ENCODE measurements around the gene SCGB2B2. TPM values are rescaled to one million over a fixed set of nuclear protein-coding genes. Genes with fewer than 3 reads are reported as not detected.
"Not testable (repeated sequence)": the region's sequence is repeated elsewhere in the genome, so short reads cannot be mapped to it uniquely, and the experiment has no call there.

Gene SCGB2B2
- polyA plus RNA-seq, 3 donors, result 0.94 to 2.0 (median 1.7) TPM

DNA sequence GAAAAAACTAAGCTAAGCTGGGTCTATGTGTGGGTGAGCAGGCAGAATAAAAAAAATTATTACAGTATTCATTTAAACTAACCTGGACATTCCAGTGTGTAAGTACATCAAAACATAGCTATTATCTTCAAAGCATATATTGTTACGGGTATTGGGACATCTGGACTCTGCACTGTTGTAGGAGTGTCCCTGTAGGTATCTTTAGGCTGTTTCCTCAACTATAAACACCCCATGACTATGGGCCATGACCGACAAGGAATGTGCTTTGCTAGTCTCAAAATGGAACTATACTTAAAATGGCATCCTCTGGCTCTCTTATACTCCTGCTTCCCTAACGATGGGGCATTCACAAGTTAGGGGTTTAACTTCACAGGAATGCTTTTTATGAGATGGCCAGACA lies 3.4 kb downstream of the SCGB2B2 start:
- DNase-seq, result no peak

DNA sequence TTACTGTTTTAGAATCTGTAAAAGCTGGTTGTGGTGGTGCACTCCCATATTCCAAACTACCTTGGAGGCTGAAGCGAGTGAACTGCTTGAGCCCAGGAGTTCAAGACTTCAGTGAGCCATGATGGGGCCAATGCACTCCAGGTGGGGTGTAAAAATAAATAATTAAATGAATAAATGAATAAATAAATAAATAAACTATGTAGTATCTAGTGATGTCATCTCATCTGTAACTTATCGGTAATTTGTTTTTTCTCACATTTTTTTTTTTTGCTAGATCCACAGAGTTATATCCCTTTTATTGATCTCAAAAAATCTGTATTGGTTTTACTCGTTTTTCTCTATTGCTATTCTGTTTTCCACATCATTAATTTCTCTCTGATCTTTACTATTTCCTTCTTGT lies 5.0 kb downstream of the SCGB2B2 start:
- no peak for DNase-seq

DNA sequence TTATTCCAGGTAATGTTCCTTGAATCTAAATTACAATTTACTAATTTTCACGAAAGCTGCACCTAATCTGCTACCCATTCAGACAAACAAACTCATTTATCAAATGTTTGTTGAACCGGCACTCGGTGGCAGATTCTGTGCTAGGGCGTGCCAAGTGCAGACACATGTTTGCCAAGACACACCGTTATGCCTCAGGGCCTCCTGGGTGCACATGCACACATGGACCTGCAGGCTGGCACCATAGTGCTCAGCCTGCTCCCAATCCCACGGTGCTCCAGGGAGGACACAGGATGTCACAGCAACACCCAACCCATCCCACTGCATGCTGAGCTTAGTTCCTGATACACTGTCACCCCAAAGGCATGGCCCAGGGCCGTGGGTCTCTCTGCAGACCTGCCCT lies 7.7 kb downstream of the SCGB2B2 start:
- no peak for DNase-seq

DNA sequence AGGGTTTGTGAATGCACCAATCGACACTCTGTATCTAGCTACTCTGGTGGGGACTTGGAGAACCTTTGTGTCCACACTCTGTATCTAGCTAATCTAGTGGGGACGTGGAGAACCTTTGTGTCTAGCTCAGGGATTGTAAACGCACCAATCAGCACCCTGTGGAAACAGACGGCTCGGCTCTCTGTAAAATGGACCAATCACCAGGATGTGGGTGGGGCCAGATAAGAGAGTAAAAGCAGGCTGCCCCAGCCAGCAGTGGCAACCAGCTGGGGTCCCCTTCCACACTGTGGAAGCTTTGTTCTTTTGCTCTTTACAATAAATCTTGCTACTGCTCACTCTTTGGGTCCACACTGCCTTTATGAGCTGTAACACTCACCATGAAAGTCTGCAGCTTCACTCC lies 8.3 kb downstream of the SCGB2B2 start:
- not testable (repeated sequence) for DNase-seq

DNA sequence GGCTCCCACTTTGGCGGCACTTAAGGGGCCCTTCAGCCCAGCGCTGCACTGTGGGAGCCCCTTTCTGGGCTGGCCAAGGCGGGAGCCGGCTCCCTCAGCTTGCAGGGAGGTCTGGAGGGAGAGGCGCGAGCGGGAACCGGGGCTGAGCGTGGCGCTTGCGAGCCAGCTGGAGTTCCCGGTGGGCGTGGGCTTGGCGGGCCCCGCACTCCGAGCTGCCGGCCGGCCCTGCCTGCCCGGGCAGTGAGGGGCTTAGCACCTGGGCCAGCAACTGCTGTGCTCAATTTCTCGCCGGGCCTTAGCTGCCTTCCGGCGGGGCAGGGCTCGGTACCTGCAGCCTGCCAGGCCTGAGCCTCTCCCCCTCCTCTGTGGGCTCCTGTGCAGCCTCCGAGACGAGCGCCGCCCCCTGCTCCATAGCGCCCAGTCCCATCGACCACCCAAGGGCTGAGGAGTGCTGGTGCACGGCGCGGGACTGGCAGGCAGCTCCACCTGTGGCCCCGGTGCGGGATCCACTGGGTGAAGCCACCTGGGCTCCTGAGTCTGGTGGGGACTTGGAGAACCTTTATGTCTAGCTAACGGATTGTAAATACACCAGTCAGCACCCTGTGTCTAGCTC lies 8.8 kb downstream of the SCGB2B2 start:
- DNase-seq, result not testable (repeated sequence)

DNA sequence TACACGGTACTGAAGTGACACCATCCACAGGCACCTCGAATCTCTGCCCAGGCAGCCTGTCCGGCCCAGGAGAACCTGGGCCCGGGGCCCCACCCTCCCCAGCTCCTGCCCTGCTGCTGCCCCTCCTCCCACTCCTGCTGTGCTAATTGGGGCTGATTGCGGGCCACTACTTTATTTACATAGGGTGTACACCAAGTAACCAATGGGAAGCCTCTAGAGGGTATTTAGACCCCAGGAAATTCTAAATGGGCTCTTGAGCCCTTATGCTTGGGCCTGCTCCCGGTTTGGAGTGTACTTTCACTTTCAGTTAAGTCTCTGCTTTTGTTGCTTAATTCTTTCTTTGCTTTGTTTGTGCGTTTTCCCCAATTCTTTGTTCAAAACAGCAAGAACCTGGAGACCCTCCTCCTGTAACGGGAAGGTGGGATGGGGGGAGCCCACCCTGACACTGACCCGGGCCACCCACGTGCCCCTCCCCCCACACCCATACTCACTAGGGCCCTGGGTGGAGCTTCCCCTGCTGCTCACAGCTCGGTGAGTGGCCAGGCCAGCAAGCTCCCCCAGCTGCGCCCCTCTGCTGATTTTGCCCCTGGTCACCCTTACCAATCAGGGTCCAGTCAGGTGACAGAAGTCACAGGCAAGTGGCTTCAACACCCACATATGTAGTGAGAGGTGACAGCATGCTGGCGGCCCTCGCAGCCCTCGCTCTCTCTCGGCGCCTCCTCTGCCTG lies 9.4 kb downstream of the SCGB2B2 start:
- DNase-seq, result no peak

DNA sequence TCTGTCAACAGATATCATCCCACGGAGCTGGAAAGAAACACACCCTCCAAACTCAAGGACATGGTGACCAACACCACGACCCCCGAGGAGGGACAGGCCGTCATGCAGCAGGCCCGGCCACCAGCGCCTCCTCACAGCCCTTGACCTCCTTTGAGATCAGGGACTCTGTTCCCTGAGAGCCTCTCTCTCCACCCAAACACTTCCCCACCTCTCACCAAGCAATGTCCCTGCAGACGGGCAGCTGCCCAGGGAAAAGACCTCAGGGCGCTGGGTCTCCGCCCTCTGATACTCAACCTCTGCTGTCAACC lies 10.0 kb downstream of the SCGB2B2 start:
- DNase-seq, result no peak

DNA sequence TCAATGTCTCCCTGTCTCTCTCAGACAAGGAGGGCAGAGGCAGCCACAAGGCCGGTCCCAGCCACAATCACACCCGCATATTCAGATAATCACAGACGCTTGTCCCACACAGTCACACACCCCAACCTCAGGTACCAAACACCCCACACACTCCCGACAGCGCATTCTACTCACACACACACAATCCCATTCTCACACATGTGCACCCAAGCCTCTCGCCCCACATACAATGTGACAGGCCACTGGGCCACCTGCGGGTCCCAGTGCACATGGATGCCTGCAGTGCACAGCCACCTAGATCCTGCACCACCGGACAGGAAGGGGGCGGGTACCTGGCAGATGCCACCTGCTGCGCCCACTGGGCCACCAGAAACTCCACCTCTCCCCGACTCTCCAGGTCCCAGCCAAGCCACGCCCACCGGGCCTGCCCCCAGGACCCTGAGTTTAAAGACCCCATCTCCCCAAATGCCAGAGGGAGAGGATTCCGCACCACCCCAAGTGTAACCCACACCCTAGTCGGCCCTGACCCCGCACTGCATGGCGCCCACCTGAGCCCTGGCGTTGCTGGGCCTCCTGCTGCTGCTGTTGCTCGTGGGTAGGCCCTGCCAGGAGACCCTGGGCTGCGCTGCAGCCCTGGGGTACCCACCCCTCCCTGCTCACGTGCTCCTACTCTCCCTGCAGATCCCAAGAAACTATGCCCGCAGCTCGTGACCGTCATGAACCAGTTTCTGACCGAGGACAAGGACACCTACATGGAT lies 10.6 kb downstream of the SCGB2B2 start:
- no peak for DNase-seq

DNA sequence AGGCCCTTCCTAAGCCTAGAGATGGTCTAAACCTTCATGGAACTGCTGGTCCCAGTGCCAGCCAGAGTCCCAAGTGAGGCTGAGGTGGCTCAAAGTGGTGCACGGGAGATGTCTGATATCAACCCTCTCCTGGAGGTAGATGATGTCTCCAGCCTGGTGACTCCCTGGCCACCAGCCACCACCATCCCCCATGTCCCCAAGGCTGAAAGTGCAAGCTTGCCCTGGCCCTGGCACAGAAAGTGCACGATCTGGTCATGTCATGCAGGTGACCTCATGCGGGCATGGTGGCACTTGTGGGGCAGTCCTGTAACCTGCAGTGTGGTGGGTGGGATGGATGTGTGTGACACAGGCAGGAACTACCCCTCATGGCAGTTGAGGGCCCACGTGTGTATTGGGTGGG lies 11.7 kb downstream of the SCGB2B2 start:
- DNase-seq, result not testable (repeated sequence)

DNA sequence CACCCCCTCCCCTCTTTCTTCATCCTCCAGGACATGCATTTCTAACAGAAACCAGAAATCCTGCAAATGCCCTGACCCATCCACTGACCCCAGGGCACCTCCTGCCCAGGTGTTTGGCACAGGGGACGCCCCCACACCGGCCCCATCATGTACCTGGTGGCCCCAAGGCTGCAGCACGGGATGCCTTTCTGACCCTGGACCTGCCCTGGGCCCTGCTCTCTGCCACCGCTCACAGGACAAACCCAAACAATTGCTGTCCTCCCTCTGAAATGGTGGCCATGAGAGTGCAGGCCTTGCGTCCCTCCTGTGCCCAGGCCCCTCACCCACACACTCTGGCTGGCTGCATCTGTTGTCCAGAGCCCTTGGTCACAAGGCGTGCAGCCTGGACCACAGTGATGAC lies 12.1 kb downstream of the SCGB2B2 start:
- DNase-seq, result no peak

DNA sequence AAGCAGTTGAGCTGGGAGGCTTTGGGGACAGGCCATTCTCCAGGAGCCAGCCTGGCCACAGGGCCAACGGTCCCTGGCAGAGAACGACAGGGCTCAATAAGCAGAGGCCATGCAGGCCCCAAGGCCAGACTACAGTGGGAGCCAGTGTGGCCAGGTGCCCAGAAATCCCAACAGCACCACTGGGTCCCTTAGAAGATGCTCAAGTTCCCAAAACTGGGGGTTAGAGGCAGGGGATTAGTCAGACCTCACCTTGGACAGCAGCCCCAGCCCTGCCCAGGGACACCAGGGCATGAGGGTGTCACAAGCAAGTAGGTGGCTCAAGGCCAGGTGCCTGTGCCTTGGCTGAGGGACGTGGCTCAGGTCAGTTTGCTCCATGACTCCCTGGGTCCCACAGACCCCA lies 12.8 kb downstream of the SCGB2B2 start:
- no peak for DNase-seq

DNA sequence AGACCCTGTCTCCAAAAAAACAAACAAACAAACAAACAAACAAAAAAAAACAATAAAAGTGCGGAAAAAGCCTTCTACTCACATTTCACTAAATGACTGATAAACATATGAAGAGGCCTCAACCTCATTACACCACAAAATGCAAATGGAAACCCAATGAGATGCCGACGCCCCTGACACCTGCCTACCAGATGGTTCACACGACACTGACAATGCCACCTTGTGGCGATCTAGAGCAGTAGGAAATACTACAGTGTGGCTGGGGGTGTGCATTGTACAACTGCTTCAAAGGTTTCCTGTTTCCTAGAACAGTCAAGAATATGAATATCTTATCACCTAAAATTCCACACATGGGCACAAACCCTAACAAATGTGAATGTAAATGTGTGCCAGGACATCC lies 14.0 kb downstream of the SCGB2B2 start:
- DNase-seq, result no peak

DNA sequence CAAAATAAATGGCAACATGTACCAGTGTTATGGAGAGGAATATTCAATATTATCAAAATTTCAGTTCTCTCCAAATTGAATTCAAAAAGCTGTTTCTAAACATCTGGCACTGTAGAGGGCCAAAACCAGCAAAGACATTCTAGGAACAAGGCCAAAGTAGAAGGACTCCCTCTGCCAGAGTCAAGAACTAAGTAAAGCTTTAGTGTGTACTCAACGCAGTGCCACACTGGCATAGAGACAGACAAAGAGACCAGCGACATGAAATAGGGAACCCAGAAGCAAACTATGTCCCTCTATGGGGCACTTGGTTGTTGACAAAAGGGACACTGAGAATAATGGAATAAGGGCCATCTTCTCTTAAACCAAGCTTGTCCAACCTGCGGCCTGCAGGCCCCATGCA lies 15.6 kb downstream of the SCGB2B2 start:
- DNase-seq, result no peak

DNA sequence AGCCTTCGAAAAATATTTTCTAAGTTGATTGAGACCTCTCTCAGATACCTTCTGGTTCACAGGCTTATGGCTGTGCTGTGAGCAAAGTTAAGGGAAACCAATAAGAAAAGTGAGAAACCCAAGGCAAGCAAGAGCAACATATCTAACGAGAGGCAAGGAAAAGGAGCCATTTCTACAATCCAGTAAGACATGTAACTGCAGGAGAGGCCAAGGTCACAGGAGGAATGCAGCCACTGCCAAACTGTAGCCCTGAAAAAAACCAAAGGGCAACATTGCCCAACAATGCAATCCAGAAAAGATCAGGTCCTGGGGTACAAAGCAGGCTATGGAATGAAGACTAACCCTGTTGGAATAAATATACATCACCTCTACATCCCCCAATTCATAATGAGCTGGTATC lies 21.3 kb downstream of the SCGB2B2 start:
- DNase-seq, result no peak

DNA sequence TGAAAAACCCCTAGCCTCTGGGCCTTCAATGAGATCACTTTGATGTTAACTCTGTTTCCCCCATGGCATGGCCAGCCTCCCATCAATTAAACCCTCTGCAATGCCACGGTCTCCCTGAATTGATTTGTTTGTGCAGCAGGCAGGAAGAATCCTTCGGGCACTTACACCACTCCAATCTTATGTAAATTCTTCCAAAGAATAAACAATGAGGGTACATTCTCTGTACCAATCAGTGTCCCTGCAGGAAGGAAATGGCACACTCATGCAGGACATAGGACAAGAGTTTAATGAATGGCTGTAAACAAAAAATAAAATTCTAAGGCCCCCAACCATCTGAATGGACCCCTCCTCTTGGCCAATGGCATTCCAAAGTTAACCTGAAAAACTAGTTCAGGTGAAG lies 22.2 kb downstream of the SCGB2B2 start:
- no peak for DNase-seq

DNA sequence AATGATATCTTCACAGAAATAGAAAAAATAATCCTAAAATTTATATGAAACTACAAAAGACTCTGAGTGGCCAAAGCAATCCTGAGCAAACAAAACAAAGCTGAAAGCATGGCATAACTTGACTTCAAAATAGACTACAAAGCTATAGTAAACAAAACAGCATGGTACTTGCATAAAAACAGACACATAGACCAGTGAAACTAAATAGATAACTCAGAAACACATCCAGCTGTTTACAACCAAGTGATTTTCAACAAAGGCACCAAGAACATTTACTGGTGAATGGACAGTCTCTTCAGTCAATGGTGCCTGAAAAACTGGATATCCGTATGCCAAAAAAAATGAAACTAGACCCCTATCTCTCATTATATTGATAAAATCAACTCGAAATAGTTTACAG lies 25.2 kb downstream of the SCGB2B2 start:
- no peak for DNase-seq

DNA sequence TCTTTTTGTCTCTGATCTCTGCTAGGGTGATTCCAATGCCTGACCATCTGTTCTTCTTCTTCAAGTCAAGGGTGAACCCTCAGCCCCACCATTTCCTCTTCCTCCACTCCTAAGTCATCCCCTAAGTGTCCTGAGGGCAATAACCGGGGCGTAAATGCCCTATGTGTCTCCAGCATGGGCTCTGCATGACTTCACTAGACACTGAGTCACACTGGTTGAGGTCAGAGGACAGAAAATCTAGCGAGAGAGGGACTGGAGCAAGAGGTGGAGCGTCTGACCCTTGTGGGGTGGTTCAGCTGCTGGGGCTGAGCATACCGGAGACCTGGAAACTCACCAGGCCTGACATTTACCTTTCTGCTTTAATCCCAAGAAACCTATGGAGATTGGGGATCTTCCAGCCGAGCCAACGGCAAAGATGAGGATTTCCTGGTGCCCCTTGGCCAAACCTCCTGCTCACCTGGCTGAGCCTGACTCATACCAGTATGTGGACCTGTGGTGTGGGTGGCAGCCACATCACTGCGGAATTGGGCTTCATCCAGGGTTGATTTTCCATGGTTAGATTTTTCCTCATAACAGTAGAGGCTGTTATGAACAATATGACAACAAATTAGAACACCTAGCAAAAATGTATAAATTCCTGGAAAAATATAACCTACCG lies 26.9 kb downstream of the SCGB2B2 start:
- no peak for DNase-seq

DNA sequence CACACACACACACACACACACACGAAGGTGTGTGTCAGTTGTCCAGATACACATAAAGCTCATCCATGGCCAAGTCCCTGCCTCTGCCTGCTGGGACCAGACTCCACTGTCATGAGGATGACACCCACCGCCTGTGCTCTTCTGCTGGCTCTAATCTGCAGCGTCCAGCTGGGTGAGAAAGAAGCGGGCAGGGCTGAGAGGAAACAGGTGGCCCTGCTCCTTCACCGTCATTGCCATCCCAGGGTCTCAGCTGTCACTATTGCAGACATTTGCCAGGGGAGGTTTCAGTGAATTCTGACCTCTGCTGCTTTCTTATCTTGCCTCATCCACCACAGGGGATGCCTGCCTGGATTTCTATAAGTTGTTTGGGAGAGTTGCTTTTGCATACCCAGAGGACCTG lies 31.4 kb downstream of the SCGB2B2 start:
- DNase-seq, result no peak

DNA sequence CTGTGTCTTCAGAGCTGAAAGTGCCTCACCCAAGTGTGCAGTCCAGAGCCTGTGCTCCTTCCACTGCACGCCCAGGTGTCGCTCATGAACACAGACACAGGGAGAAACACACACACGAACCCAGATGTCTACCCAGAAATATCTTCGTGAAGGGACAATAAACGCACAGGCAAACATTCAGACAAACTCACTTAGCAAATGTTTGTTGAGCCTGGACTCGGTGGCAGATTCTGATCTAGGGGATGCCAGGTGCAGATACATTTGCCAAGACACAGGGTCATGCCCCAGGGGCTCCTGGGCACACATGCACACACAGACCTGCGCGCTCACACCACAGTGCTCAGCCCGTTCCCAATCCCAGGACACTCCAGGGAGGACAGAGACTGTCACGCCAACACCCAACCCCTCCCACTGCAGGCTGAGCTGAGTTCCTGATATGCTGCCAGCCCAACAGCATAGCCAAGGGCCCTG lies 31.9 kb downstream of the SCGB2B2 start:
- no peak for DNase-seq

DNA sequence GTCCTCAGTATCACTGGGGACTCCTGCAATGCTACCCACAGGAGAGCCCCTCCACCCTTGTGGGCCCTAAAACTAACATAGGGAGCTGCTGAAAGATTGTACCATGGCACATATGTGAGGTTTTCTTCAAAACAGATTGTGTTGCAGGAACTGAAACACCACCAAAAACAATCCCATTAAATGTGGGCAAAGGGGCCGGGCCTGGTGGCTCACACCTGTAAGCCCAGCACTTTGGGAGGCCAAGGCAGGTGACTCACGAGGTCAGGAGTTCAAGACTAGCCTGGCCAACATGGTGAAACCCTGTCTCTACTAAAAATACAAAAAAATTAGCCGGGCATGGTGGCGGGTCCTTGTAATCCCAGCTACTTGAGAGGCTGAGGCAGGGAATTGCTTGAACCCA lies 34.7 kb downstream of the SCGB2B2 start:
- no peak for DNase-seq

DNA sequence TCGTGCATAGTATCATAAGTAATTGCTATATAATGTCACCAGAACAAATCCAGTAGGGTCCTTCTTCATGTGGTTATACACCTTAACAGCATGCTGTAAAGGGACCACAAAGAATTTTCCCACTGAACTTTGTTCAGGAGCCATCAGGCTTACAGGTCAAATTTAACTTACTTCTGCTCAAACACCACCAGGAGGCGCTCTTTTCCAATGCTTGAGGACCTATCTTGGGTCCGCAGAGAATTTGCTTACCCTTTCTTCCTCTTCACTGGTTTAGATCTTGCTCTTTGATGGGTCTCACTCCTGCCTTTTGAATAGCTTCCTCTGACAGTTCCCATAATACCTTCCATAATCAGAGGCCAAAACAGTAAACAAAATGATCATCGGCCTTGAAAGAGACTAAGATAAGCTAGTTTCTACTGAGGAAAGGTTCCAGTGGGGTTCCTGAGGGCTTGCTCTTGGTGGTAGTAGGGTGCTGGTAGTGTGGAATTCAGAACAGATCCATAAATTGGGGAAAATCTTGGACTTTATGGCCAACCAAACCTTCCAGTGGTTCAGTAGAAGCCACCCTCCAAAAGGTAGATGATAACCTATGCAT lies 37.4 kb downstream of the SCGB2B2 start:
- DNase-seq, result peak; percentile 78

DNA sequence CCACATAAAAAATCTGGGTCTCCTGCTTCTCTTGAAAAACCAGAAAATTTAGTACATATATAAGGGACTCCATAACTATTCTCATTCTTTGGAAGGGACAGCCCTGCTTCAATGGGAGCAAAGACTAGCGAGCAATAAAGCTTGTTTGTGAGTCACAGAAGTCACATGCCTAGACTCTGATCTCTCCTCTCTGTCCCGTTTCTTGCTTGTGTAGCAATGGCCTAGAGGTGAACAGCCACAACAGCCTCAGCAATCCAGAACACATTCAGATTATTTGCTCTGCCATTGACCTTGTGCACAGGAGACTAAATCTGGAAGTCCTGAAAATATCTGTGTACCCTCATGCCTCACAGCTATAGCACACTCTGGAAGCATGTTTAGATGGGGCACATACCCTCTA lies 43.2 kb downstream of the SCGB2B2 start:
- DNase-seq, result no peak

Measured in renal pelvis (tissue), 4 donors.